ENCODE data around the gene MFSD1.
A peak's percentile ranks its signal among the peaks of the same experiment; 100 is the strongest.
"Not testable (repeated sequence)": the region's sequence is repeated elsewhere in the genome, so short reads cannot be mapped to it uniquely, and the experiment has no call there.

MFSD1 gene

DNA sequence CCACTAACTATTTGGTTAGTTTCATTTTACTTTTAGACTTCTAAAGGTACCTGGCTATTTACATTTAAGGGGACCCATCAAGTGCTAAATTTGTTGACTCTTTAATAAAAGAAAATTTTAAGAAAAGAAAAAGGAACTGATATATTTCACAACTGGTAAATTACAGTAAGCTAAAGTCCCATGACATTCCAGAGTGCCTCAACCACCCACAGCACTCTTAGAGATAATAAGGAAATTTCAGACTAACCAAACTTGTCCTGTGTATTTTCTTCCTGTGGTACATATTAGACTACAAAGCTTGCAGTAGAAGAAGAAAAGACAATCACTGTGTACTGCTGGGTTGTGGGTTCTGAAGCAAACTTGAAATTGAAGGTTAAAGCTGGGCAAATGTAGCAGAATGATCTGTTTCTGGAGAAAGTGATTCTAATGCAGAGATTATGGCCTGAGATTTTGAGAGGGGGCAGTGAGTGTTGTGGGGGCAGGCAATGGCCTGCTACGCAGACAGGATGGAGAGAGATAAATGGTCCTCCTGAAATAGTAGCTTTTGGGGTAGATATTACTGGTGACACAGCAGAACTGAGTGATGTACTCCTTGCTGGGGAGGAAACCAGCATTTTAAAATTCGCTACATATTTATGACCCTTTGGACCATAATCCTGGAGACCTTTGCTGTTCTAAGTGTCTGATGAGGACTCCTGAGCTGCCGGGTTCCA, 24.5 kb upstream of the MFSD1 start:
- no peak for DNase-seq

DNA sequence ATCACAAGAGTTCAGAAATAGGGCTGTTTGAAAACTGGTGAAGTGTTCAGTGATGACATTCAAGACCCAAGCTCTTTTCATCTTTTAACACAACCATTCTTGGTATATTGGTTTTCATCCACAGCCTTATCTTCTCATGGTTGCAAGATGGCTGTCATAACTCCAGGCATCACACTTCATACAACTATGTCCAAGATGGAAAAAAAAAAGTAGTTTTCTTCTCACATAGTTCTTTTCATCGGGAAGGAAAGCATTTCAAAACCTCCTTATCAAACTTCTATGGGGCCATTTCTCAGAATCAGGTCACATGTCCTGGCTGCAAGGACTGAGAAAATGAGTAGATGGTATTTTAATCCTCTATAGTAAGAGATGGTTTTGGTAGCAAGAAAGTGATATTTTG, 21.1 kb upstream of the MFSD1 start:
- no peak for DNase-seq

GRCh38 chr3:158781191-158781590, 20.7 kb upstream of the MFSD1 start:
- DNase-seq, result no peak

- no peak for DNase-seq
Observed at GRCh38 chr3:158781849-158782248, 20.0 kb upstream of the MFSD1 start.

- DNase-seq, result no peak
Observed at GRCh38 chr3:158782283-158782989, 19.4 kb upstream of the MFSD1 start.

DNA sequence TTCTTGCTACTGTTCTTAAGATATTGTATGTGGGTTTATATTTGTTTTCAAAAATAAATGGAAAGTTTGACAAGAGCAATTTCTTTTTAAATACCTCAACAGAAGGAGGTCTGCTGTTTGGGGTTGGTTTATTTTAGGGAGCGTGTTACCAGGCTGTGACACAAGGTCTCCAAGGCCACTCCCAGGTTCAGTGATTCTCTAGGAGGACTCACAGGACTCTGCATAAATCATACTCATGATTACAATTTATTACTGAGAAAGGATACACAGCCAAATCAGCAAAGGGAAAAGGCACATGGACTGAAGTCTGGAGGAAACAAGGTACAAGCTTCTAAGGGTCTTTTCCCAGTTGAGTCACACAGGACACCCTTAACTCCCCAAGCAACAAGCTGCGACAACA, 18.8 kb upstream of the MFSD1 start:
- DNase-seq, result no peak

GRCh38 chr3:158785972-158786371, 15.9 kb upstream of the MFSD1 start:
- no peak for DNase-seq

- no peak for DNase-seq
Observed at GRCh38 chr3:158788446-158788845, 13.4 kb upstream of the MFSD1 start.

DNA sequence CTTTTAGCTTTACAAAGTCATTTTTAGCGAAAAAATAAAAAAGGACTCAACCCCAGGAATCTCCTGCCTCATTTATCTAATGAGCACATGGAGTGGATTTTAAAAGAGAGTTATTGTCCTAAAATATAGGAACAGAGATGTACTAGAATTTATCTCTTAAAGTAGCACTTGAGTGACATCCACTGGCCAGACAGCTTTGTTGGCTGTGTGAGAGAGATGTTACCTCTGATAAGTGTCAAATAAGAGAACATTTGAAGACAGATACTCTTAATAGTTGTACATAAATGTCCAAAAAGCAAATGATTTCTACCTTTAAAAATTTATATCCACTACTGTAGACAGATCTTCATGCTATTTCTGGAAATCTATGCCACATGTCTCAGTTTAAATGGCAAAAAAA, 12.3 kb upstream of the MFSD1 start:
- DNase-seq, result no peak

- peak; percentile 48 to 64 for DNase-seq
Observed at GRCh38 chr3:158790901-158791589, 10.8 kb upstream of the MFSD1 start.

DNA sequence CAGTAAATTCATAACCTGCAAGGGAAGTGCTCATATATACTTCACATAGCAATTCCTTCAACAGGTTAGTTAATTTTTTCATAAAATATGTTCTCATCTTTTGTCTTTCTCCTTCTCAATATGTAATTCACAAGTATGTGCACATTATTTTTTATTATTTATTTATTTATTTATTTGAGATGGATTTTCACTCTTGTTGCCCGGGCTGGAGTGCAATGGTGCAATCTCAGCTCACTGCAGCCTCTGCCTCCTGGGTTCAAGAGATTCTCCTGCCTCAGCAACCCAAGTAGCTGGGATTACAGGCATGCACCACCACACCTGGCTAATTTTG, 10.3 kb upstream of the MFSD1 start:
- not testable (repeated sequence) for DNase-seq

DNA sequence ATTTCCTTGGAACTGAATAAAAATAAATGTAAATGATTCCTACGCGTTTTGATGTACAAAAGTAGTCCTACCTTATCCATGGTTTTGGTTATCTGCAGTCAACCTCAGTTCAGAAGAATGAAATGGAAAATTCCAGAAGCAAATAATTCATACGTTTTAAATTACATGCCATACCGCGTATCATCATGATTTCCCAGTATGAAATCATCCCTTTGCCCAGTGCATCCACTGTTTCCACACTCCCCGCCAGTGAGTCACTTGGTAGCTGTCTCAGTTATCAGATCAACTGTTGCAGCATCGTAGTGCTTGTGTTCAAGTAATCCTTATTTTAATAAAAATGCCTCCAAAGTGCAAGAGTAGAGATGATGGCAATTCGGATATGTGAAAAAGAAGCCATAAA, 9.1 kb upstream of the MFSD1 start:
- no peak for DNase-seq

DNA sequence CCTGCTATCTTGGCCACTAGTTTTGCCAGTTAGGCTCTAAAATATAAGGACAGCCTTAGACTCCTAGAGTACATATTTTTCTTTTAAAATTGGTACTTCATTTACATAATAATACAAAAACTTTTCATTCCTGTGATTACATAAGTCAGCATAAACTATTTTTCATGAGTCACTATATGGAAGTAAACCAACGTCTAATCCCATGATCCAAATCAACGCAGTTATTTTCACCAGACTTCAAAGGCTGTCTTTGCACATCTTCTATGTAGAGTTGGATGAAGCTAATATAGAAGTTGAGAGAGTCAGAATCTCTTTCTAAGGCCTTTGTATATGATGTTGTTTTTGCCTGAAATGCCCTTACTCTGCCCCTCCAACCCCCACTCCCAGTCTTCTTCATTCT, 7.6 kb upstream of the MFSD1 start:
- DNase-seq, result no peak

DNA sequence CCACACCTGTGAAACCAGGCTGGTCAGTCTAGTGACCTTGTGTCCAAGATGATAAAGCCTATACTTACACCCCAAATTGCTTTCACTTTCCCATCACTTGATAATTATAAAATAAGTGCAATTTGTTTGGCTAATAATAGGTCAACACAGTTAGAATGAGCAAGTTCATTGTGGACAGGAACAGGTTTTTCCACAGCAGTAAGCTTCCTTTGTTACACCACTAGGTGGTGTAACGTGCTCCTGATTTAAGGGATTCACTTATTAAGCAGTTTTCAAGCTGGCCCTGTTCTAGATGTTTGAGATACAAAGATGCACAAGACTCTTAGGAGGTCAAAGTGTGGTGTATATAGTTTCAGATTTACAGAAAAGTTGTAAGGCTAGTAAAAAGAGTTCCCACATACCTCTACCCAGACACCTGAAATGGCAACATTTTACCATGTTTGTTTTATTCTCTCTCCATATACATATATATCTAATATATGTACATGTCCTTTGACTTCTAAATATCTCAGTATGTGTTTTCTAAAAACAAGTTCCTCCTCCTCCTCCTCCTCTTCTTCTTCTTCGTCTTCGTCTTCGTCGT, 6.8 kb upstream of the MFSD1 start:
- DNase-seq, result peak in 1 of 2 donors; percentile 13

GRCh38 chr3:158801201-158801600, 653 bp upstream of the MFSD1 start:
- no peak for DNase-seq

DNA sequence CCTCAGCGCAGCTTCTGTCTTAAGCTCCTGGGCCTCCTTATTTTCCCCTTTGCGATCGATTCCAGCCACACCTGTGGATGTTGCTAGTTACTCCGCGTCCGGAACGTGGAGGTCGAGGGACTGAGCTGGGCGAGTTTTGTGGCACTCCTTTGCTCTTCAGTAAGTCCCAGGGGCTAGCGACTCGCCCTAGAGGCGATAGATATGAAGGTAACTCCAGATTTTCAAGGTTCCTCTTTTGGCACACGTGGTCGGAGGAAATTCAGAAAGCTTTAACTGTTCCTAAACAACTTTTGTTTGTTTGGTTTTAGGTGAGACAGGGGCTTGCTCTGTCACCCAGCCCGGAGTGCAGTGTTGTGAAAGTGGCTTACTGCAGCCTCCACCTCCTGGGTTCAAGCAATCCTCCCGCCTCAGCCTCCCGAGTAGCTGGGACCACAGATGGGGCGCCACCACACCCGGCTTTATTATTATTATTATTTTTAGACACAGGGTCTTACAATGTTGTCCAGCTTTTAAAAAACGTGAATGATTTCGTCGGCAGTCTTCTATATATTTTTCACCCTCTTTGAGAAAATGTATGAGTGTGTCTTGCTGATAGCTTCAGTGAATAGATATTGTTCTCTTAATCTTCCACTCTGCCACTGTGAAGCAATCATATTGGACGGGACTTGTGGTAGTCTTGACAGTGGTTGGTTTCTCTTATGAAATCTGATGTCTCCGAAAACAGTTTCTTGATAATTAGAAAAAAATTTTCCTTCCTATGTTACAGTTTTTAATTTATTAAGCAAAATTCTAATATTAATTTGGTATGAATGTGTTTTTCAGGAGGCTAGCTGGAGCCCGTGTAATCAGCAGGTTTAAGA, 785 bp downstream of the MFSD1 start:
- peak in 1 of 2 donors; percentile 31 for DNase-seq

DNA sequence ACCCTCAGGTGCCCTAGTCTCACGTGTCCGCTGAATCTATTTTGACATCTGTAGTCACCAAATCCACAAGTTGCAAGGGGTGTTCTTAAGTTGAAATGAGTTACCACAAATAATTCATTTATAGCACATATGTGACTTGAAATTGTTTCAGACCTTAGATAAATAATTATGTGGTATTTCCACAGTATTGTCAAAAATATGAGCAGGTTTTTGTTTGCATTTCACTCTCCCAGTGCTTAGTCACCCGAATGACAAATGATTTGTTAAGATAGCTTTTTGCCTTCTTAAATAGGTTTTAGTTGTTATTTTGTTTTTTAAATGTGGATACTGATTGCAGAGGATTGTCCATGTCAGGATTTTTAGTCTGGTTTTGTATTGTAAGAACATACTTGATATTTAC, 2.6 kb downstream of the MFSD1 start:
- DNase-seq, result no peak

DNA sequence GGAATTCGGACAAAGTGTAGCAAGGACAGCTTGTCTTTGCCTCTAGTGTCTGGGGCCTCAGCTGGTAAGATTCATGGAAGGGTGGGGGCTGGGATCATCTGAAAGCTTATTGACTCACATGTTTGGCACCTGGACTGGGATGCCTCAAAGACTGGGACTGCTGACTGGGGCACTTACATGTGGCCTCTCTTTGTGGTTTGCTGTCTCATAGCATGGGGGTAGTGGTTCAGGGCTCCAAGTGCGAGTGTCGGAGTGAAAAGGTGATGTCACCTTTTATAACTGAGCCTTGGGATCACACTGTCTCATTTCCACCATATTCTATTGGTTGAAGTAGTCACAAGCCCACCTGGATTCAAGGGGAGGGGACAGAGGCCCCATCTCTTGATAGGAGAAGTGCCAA, 6.8 kb downstream of the MFSD1 start:
- no peak for DNase-seq

- DNase-seq, result no peak
Observed at GRCh38 chr3:158809642-158810041, 7.8 kb downstream of the MFSD1 start.

DNA sequence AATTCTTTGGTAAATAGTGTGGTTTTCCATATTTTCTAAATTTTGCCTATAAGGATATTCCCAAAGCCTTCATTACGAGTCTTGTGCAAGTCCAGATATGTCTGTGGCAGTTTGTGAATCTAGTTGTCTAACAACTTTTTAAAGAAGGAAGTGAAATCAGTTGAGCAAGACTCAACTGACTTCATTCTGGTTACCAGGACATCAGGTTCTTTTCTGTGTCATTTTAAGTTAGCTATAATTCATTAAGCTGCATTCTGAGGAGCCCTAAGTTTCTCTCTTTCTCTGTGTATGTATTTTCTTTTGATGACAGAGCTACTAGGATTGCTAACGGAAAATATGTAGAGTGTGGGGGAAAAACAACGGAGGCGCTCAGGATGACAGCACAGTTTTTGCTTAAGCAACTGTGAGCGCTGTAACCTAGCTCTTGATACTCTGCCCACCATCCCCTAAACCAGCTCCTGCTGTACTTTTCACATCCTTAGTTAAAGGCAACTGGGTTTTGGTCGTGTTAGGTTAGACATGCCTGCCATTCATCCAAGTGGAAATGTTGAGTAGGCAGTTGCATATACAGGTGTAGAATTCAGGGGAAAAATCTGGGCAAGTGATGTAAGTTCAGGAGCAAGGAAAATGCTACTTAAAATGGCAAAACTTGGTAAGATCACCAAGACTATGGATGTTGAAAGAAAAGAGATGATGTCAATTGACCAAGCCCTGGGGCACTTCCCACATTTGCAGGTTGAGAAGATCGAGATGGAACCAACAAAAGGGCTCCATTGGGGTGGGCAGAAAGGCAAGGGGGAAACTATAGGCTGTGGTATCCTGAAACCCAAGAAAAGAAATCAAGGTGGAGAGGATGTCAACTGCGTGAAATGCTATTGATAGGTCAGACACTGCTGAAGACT, 9.2 kb downstream of the MFSD1 start:
- no peak for DNase-seq

- no peak for DNase-seq
Observed at GRCh38 chr3:158819282-158819681, 17.4 kb downstream of the MFSD1 start.

- no peak for DNase-seq
Observed at GRCh38 chr3:158820521-158820920, 18.7 kb downstream of the MFSD1 start.

Measured in CD4-positive, alpha-beta T cell treated with Interleukin-1 beta for 1 hour (primary cell).